Uterus (tissue), 4 donors: ENCODE measurements around the gene KDM2B. TPM values are rescaled to one million over a fixed set of nuclear protein-coding genes. Genes with fewer than 3 reads are reported as not detected.

Experiments used
- DNase-seq, 2 donors: peaks; one replicate each; pipeline ENCODE4 v3.0.0-alpha.2; 2019 to 2020
- H3K27ac ChIP-seq, 2 donors: fragments of 200-600 bp; sonication (generic); 1 replicate in 1 of 2; 2 replicates in 1 of 2; pipeline ENCODE4 v1.5.1; 2016 to 2018
- H3K27me3 ChIP-seq, 2 donors: fragments of 200-600 bp; sonication (generic); one replicate each; pipeline ENCODE4 v1.5.1; 2018 to 2019; ENCODE audit warnings: control low read depth in 1 of 2
- H3K36me3 ChIP-seq, 2 donors: fragments of 200-600 bp; sonication (generic); one replicate each; pipeline ENCODE4 v1.5.1; 2019; ENCODE audit warnings: control low read depth in 1 of 2
- H3K4me1 ChIP-seq, 2 donors: fragments of 200-600 bp; sonication (generic); one replicate each; pipeline ENCODE4 v1.5.1; 2018 to 2019; ENCODE audit warnings: control low read depth in 1 of 2
- H3K4me3 ChIP-seq, 2 donors: fragments of 200-600 bp; sonication (generic); 1 replicate in 1 of 2; 2 replicates in 1 of 2; pipeline ENCODE4 v1.5.1; 2018 to 2019; ENCODE audit warnings: mild to moderate bottlenecking in 1 of 2
- H3K9me3 ChIP-seq, 2 donors: fragments of 200-600 bp; sonication (generic); one replicate each; pipeline ENCODE4 v1.5.1; 2019; ENCODE audit warnings: control low read depth in 1 of 2
- POLR2A ChIP-seq, 2 donors: fragments of 450-650 bp; IDR thresholded peaks; one replicate each; pipeline ENCODE4 v1.6.1; 2016; ENCODE audit warnings: antibody characterized with exemption in 2 of 2, mild to moderate bottlenecking in 1 of 2, moderate library complexity in 1 of 2
- intact Hi-C: fragments of 100-400 bp; cut with DNase I; formaldehyde crosslinking; loops from one replicate; pipeline ENCODE4 v1.15.1; 2023; ENCODE audit warnings: low total_unique reads
- total RNA-seq, 4 donors: library from RNA; depleted of rRNA in 3 of 4; stranded (reverse); fragments of >200 nt in 3 of 4; gene quantifications; one replicate each; pipeline versions ENCODE4 v1.1.0 to v1.2.4, GENCODE V29; 2014 to 2023
- TF ChIP-seq, protein P1 (sequence below), 4 experiments: fragments of 200-600 bp in 2 of 4; fragments of 450-650 bp in 2 of 4; sonication (generic) in 2 of 4; IDR thresholded peaks; one replicate each; pipeline ENCODE4 v1.5.1; 2016 to 2019; ENCODE audit warnings: antibody characterized with exemption in 4 of 4, mild to moderate bottlenecking in 2 of 4, moderate library complexity in 1 of 4
- donor health status: DM: yes; HTN: yes; CAD: no.

Gene KDM2B
- total RNA-seq, 4 donors from 2014 or later: 6.1 to 78.0 (median 19.8) TPM

DNA sequence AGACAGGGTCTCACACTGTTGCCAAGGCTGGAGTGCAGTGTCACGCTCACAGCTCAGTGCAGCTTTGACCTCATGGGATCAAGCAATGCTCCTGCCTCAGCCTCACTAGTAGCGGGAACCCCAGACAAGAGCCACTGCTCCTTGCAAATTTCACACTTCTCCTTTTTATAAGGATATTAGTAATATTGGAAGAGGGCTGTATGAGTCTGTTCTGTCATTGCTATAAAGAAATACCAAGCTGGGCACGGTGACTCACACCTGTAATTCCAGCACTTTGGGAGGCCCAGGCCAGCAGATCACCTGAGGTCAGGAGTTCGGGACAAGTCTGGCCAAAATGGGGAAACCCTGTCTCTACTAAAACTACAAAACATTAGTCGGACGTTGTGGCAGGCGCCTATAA, 32.6 kb upstream of the KDM2B start:
- intact Hi-C loops: no loop called here
- no peak for DNase-seq
- TF ChIP-seq, protein P1, sequence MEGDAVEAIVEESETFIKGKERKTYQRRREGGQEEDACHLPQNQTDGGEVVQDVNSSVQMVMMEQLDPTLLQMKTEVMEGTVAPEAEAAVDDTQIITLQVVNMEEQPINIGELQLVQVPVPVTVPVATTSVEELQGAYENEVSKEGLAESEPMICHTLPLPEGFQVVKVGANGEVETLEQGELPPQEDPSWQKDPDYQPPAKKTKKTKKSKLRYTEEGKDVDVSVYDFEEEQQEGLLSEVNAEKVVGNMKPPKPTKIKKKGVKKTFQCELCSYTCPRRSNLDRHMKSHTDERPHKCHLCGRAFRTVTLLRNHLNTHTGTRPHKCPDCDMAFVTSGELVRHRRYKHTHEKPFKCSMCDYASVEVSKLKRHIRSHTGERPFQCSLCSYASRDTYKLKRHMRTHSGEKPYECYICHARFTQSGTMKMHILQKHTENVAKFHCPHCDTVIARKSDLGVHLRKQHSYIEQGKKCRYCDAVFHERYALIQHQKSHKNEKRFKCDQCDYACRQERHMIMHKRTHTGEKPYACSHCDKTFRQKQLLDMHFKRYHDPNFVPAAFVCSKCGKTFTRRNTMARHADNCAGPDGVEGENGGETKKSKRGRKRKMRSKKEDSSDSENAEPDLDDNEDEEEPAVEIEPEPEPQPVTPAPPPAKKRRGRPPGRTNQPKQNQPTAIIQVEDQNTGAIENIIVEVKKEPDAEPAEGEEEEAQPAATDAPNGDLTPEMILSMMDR (IDR thresholded peaks at IDR 0.05): no peak
- TF ChIP-seq POLR2A (IDR thresholded peaks at IDR 0.05): no peak
- H3K4me3 ChIP-seq: no peak overlapping the region
- H3K36me3 ChIP-seq: no peaks in the 10 kb centered on the region
- H3K27ac ChIP-seq: no peak overlapping the region
- no peaks in the 10 kb centered on the region for H3K9me3 ChIP-seq
- peaks cover 0 to 4% of the 10 kb centered on the region in 2 donors for H3K4me1 ChIP-seq
- no peaks in the 10 kb centered on the region for H3K27me3 ChIP-seq

DNA sequence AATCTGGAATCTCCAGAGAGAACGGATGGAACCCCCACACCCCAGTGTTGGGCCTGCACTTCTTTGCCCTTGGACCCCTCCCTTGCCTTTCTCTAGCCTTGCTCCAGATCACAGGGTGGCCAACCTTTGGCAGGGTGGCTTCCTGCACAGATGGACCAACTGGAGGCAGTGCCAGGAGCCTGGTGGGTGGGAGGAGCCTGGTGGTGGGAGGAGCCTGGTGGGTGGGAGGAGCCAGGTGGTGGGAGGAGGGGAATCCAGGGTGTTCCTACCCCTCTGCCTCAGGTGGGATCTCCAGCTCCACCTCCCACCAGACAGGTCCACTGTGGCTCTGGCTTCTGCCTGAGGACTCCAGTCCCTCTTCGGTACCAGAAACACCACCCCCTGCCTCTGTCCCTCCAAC, 30.5 kb upstream of the KDM2B start:
- Histone ChIP-seq H3K36me3 (no peaks in the 10 kb centered on the region), H3K27me3 (no peaks in the 10 kb centered on the region), H3K4me3 (no peak overlapping the region), H3K27ac (peak overlapping the region; percentile 78 to 82), H3K4me1 (peaks cover 0 to 4% of the 10 kb centered on the region in 2 donors), H3K9me3 (no peaks in the 10 kb centered on the region)
- peak; percentile 24 for DNase-seq
- intact Hi-C loops: no loop called here
- no peak for TF ChIP-seq POLR2A (IDR thresholded peaks at IDR 0.05)
- TF ChIP-seq, protein P1 (IDR thresholded peaks at IDR 0.05): no peak

DNA sequence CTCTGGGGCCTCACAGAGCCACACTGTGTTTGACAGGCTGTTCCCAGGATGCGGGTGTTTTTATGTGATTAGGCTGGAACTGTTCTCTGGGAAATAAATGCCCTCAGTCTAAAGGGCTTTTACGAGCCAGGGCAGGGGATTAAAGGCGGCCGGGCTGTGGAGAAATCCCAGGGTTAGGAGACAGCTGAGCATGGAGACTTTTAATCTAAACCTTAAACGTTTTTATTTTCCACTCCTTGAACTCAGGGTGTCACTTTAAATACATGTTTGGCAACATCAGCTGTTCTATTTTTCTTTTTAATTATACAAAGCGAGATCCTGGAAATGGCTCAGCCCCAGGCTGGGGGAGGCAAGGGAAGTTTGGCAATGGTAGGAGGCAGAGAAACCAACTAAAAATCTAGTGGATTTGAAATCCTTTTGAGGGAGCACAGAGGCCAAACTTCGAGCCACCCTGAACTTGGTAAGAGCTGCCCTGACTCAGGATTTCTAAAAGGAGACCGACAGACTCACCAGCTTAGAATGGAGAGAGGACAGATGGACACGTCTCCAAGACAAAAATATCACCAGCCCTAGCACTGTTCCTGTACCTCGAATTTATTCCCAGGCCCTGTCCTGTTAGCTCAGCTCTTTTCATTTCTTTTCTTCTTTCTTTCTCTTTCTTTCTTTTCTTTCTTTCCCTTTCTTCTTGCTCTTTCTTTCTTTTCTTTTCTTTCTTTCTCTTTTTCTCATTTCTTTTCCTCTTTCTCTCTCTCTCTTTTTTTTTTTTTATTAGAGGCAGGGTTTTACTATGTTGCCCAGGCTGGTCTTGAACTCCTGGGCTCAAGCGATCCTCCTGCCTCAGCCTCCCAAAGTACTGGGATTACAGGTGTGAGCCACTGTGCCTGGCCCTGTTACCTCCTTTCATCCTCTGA, 29.7 kb upstream of the KDM2B start:
- intact Hi-C loops: no loop called here
- Histone ChIP-seq H3K27ac (peak overlapping the region; percentile 78 to 82), H3K4me3 (no peak overlapping the region), H3K9me3 (no peaks in the 10 kb centered on the region), H3K27me3 (no peaks in the 10 kb centered on the region), H3K36me3 (no peaks in the 10 kb centered on the region), H3K4me1 (peaks cover 0 to 4% of the 10 kb centered on the region in 2 donors)
- TF ChIP-seq, protein P1 (IDR thresholded peaks at IDR 0.05): no peak
- no peak for TF ChIP-seq POLR2A (IDR thresholded peaks at IDR 0.05)
- peak; percentile 57 to 79 for DNase-seq

DNA sequence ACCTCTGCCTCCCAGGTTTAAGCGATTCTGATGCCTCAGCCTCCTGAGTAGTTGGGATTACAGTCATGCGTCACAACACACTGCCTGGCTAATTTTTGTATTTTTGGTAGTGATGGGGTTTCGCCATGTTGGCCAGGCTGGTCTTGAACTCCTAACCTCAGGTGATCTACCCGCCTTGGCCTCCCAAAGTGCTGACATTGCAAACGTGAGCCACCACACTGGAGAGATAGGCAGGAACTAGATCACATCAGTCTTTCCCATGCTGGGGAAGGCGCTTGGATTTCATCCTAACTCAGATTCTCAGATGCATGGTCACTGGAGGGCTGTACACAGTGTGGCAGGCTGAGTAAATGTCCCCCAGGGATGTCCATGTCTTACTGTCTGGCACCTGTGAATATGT, 27.5 kb upstream of the KDM2B start:
- TF ChIP-seq POLR2A (IDR thresholded peaks at IDR 0.05): no peak
- TF ChIP-seq, protein P1 (IDR thresholded peaks at IDR 0.05): no peak
- Histone ChIP-seq H3K4me1 (peaks cover 0 to 4% of the 10 kb centered on the region in 2 donors), H3K4me3 (no peak overlapping the region), H3K27me3 (no peaks in the 10 kb centered on the region), H3K27ac (no peak overlapping the region), H3K36me3 (no peaks in the 10 kb centered on the region), H3K9me3 (no peaks in the 10 kb centered on the region)
- no peak for DNase-seq
- intact Hi-C loops: no loop called here

DNA sequence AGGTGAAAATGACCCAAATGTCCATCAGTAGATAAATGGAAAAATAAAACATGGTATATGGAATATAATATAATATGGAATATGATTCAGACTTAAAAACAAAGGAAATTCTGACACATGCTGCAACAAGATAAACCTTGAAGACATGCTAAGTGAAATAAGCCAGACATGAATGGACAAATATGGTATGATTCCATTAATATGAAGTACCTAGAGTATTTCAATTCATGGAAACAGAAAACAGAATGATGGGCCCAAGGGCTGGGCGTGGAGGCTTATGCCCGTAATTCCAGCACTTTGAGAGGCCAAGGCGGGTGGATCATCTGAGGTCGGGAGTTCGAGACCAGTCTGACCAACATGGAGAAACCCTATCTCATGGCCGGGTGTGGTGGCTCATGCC, 22.8 kb upstream of the KDM2B start:
- Histone ChIP-seq H3K9me3 (no peaks in the 10 kb centered on the region), H3K4me1 (no peaks in the 10 kb centered on the region)
- TF ChIP-seq, protein P1 (IDR thresholded peaks at IDR 0.05): no peak
- TF ChIP-seq POLR2A (IDR thresholded peaks at IDR 0.05): no peak

More for the DNA sequence above, 22.8 kb upstream of the KDM2B start:
- Histone ChIP-seq H3K27ac (no peak overlapping the region), H3K4me3 (no peak overlapping the region), H3K27me3 (no peaks in the 10 kb centered on the region), H3K36me3 (no peaks in the 10 kb centered on the region)
- no peak for DNase-seq
- intact Hi-C loops: no loop called here
